Ectodermal cell (in vitro differentiated cells): ENCODE measurements around the gene MED13L.

ENCODE experiments used
- H3K27ac ChIP-seq: 2 replicates; pipeline ENCODE4 v1.7.0; 2013; ENCODE audit warnings: mild to moderate bottlenecking, low read depth, low read length; ENCODE audit not compliant: insufficient read depth, poor library complexity, severe bottlenecking
- H3K27me3 ChIP-seq: 2 replicates; pipeline ENCODE4 v1.7.0; 2013; ENCODE audit warnings: mild to moderate bottlenecking, low read length; ENCODE audit not compliant: insufficient read depth, control insufficient read depth, poor library complexity, severe bottlenecking
- H3K36me3 ChIP-seq: one replicate; pipeline ENCODE4 v1.7.0; 2013; ENCODE audit warnings: low read length; ENCODE audit not compliant: control insufficient read depth, insufficient read depth
- H3K4me1 ChIP-seq: one replicate; pipeline ENCODE4 v1.7.0; 2013; ENCODE audit warnings: low read length; ENCODE audit not compliant: control insufficient read depth, insufficient read depth
- H3K4me3 ChIP-seq: 2 replicates; pipeline ENCODE4 v1.7.0; 2013; ENCODE audit warnings: low read depth, low read length, control low read depth; ENCODE audit not compliant: insufficient read depth
- H3K9me3 ChIP-seq: 2 replicates; pipeline ENCODE4 v1.7.0; 2013; ENCODE audit warnings: mild to moderate bottlenecking, low read length, moderate library complexity; ENCODE audit not compliant: control insufficient read depth
- WGBS, 2 experiments: methylation state at CpG; one replicate each; pipeline ENCODE4 v1.1.7; 2013; ENCODE audit warnings: missing lambda C conversion rate in 2 of 2; 5-methylcytosine and 5-hydroxymethylcytosine counted together

Gene MED13L

DNA sequence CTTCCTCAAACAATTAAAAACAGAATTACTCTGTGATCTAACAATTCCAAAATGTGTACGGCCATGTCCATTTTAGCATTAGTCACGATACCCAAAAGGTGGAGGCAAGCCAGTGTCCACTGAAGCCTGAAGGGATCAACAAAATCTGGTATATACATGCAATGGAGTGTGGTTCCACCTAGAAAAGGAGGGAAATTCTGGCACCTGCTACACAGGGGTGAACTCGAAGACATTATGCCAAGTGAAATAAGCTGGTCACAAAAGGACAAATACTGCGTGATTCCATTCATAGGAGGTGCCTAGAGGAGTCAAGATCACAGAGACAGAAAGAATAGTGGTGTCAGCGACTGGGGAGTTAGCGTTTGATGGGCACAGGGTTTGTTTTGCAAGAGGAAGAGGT, 331.4 kb downstream of the MED13L start:
- no peaks in the 10 kb centered on the region for H3K9me3 ChIP-seq
- peaks cover 7% of the 10 kb centered on the region for H3K4me1 ChIP-seq
- no peaks in the 10 kb centered on the region for H3K36me3 ChIP-seq
- WGBS, 2 experiments, result 95 to 96% methylated on average over 6 of the region's 6 CpGs
- H3K4me3 ChIP-seq, result no peak overlapping the region
- H3K27ac ChIP-seq, result no peak overlapping the region
- H3K27me3 ChIP-seq, result no peaks in the 10 kb centered on the region

DNA sequence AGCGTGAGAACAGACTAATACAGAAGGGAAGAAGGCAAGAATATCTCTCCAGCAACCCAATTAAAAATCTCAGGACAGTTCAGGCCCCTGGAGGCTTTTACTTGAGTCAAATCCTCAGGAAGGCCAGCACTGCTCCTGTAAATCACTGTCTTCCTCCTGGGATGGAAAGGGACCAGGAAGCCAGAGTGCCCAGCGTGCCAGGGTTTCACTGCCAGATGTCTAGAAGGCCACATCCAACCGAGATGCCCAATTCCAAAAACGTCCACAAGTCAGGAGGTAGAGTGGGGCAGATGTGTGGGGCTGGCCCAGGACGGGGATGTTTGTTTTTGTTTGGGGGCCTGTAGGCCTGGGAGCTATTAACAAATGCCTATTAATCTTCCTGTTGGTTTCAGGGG, 332.0 kb downstream of the MED13L start:
- H3K27me3 ChIP-seq, result no peaks in the 10 kb centered on the region
- H3K4me1 ChIP-seq, result peaks cover 7% of the 10 kb centered on the region
- H3K27ac ChIP-seq, result no peak overlapping the region
- H3K36me3 ChIP-seq, result no peaks in the 10 kb centered on the region
- no peaks in the 10 kb centered on the region for H3K9me3 ChIP-seq
- no peak overlapping the region for H3K4me3 ChIP-seq
- 87 to 91% methylated on average over 5 of the region's 5 CpGs for WGBS, 2 experiments

DNA sequence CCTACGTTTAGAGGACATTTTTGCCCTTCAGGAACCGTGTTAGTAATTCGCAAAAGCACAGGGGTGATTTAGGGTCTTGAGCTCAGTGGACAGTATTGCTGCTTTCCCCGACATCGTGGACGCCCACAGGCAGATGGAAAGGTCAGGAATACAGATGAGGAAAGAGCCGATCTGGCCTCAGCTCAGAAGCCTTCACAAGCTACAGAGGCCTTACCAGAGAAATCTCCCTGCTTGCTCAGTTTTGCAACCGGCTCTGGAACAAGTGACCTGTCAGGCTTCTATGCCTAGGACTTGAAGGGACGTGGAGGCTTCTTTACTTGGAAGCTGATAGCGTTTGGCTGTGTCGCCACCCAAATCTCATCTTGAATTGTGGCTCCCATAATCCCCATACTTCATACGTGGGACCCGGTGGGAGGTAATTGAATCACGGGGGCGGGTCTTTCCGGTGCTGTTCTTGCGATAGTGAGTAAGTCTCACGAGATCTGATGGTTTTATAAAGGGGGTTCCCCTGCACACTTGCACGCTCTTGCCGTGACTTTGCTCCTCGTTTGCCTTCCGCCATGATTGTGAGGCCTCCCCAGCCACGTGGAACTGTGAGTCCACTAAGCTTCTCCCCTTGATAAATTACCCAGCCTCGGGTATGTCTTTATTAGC, 332.5 kb downstream of the MED13L start:
- H3K4me1 ChIP-seq, result peaks cover 7% of the 10 kb centered on the region
- H3K4me3 ChIP-seq, result no peak overlapping the region
- H3K9me3 ChIP-seq, result no peaks in the 10 kb centered on the region
- 90 to 91% methylated on average over 24 of the region's 24 CpGs for WGBS, 2 experiments
- no peaks in the 10 kb centered on the region for H3K27me3 ChIP-seq
- H3K27ac ChIP-seq, result no peak overlapping the region
- no peaks in the 10 kb centered on the region for H3K36me3 ChIP-seq

DNA sequence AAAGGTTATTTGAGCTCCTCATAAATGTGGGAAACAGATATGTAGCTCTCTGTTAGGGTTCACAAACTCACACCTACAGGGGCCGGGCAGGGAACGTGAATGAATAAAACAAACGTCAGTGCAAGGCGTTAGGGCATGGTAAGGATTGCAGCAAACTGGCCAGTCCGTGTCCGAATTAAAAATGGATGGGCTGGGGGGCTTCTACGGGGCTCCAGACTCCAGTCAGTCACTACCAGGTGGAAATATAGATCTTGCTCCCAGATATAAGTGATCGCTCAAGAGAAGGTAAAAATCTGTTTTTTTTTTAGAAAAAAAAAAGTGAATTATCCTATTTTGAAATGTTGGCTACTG, 333.1 kb downstream of the MED13L start:
- 92 to 94% methylated on average over 7 to 8 of the region's 8 CpGs for WGBS, 2 experiments
- Histone ChIP-seq H3K4me3 (no peak overlapping the region), H3K9me3 (no peaks in the 10 kb centered on the region), H3K27ac (no peak overlapping the region), H3K27me3 (no peaks in the 10 kb centered on the region), H3K4me1 (peaks cover 7% of the 10 kb centered on the region), H3K36me3 (no peaks in the 10 kb centered on the region)

DNA sequence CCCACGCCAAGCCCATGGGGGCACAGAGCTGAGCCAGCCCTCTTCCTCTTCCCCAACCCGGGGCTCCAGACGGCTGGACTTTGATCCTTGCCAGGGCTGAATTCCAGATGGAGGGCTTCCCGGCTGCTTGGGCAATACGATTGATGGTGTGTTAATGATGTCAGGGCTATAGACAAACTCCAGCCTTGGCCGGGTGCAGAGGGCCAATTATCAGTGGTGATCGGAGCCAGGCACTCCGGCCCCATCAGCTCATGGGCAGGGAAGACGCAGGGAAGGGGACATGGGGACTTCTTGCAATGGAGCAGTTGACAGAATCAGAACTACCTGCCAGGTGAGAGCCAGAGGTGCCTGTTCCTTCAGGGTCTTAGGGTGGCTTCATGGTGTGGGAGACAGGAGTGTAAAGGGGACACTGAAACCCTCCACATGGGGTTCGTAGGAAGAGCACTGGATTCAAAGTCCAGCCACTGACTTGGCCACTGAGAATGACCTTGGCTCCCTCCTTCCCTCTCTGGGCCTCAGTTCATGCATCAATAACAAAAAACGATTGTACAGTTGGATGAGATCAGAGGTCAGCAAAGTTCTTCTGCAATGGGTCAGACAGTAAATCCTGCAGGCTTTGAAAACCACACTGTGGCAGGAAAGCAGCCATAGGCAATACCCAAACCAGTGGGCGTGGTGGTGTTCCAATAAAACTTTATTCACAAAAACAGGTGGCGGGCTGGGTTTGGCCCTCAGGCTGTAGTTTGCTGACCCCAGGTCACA, 333.7 kb downstream of the MED13L start:
- Histone ChIP-seq H3K27me3 (no peaks in the 10 kb centered on the region), H3K4me3 (no peak overlapping the region)
- WGBS, 2 experiments, result 90 to 93% methylated on average over 13 of the region's 13 CpGs

DNA sequence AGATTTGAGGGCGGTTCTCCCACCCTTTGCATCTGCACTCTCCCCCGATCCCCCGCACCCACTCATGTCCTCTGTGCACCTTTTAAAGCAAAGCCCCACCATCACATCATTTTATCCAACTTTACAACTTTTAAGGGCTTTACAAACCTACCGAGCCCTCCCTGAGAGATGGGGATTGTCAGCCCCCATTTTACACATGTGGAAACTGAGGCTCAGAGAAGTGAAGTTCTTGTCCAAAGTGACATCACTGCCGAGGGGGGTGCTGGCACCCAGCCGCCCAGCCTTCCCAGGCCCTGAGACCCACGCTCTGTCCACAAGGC, 334.2 kb downstream of the MED13L start:
- Histone ChIP-seq H3K36me3 (no peaks in the 10 kb centered on the region), H3K4me1 (peaks cover 5% of the 10 kb centered on the region), H3K9me3 (no peaks in the 10 kb centered on the region), H3K4me3 (no peak overlapping the region), H3K27ac (no peak overlapping the region), H3K27me3 (no peaks in the 10 kb centered on the region)
- WGBS, 2 experiments, result 94 to 96% methylated on average over 7 of the region's 7 CpGs

More for the DNA sequence above, 333.7 kb downstream of the MED13L start:
- H3K36me3 ChIP-seq, result no peaks in the 10 kb centered on the region
- H3K4me1 ChIP-seq, result peaks cover 7% of the 10 kb centered on the region
- H3K9me3 ChIP-seq, result no peaks in the 10 kb centered on the region
- no peak overlapping the region for H3K27ac ChIP-seq

DNA sequence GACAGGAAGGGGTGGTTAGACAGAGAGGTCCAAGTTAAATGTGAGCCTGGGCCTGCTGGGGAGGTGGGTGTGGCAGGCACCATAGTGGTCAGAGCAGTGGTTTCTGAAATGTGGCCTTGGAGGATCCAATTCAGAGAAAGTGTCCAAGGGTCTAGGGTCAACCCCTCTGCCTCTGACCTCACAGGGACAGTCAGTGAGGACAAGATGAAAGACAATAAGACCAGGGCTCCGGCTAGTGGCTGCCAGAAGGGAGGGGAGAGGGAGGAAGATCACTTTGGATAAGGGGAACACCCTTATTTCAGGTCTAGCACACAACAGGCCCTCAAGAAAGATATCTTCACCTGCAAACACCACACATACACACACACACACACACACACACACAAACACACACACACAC, 335.1 kb downstream of the MED13L start:
- WGBS, 2 experiments, result 71% methylated on average over 1 of the region's 1 CpG; no CpG with 5 or more reads in 1 of the 2 experiments
- Histone ChIP-seq H3K4me3 (no peak overlapping the region), H3K27me3 (no peaks in the 10 kb centered on the region), H3K4me1 (no peaks in the 10 kb centered on the region), H3K36me3 (no peaks in the 10 kb centered on the region), H3K27ac (no peak overlapping the region), H3K9me3 (no peaks in the 10 kb centered on the region)

DNA sequence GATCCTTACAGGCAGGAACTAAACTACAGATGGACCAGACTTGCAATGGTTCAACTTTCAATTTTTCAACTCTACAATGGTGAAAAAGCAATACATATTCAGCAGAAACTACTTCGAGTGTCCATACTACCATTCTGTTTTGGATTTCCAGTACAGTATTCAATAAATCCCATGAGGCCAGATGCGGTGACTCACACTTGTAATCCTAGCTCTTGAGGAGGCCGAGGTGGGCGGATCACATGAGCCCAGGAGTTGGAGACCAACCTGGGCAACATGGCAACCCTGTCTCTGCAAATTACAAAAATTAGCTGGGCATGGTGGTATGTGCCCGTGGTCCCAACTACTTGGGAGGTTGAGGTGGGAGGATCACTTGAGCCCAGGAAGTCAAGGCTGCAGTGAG, 336.1 kb downstream of the MED13L start:
- Histone ChIP-seq H3K36me3 (no peaks in the 10 kb centered on the region), H3K27me3 (no peaks in the 10 kb centered on the region), H3K9me3 (no peaks in the 10 kb centered on the region), H3K4me1 (no peaks in the 10 kb centered on the region), H3K27ac (no peak overlapping the region), H3K4me3 (no peak overlapping the region)
- WGBS, 2 experiments, result 92 to 95% methylated on average over 5 of the region's 5 CpGs

DNA sequence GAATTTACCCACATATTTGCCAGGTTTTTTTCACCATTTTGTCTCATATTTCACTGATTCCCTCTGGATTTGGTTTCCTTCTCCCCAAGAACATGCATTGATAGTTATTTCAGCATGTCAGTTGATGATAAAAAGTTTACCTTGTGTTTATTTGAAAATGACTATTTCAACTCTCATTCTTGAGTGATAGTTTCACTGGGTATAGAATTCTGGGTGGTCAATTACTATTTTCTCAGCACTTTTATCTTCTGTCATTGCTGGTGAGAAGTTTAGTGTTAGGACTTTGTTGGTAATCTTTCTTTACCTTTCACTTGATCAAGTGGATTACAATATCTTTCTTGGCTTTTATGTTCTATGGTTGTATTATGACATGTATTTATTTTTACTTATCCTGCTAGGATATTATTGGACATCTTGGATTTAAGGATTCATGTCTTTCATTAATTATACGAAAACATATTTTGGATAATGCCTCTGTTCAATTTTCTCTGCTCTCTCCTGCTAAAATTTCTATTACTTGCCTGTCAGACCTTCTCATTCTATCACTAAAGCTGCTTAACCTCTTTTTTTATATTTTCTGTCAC, 338.6 kb downstream of the MED13L start:
- H3K4me3 ChIP-seq, result no peak overlapping the region
- H3K27ac ChIP-seq, result no peak overlapping the region
- no peaks in the 10 kb centered on the region for H3K36me3 ChIP-seq
- no peaks in the 10 kb centered on the region for H3K4me1 ChIP-seq
- H3K9me3 ChIP-seq, result no peaks in the 10 kb centered on the region
- WGBS, 2 experiments, result 96 to 100% methylated on average over 1 of the region's 1 CpG
- no peaks in the 10 kb centered on the region for H3K27me3 ChIP-seq

DNA sequence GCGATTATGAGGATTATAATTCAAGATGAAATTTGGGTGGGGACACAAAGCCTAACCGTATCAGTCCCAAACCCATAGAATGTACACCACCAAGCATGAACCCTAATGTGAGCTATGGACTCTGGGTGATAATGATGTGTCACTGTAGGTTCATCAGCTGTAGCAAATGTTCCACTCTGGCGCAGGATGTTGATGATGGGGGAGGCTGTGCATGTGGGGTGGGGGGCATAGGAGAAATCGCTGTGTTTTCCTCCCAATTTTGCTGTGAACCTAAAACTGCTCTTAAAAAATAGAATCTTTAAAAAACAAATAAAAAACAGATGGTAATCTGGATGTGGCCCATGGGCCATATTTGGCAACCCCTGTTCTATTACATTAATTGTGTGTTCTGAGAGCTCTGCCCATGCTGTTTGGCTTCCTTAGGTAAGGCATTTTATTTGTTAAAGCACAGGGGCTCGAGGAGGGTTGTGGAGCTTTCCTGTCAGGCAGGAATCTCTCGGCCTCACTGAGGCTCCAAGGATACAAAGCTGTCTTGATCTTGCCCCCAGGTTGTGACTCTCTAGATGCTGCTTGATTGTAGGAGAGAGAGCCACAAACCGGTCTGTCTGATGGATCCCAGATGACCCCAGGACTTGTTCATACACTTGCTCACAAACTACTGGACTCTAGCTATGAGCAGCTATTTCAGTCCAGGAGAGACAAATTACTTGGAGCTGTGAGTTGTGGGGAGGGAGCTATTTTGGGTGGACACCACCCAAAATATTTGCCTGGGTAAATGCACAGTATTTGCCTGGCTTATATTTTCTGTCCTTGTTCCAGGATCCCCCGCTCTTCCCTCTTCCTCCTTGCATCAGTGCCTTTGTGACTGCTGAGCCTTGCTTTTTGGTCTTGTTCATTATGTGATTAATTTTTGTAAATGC, 340.2 kb downstream of the MED13L start:
- H3K36me3 ChIP-seq, result no peaks in the 10 kb centered on the region
- WGBS, 2 experiments, result 62 to 68% methylated on average over 6 to 8 of the region's 8 CpGs
- H3K27ac ChIP-seq, result no peak overlapping the region
- no peaks in the 10 kb centered on the region for H3K9me3 ChIP-seq
- no peaks in the 10 kb centered on the region for H3K27me3 ChIP-seq
- H3K4me3 ChIP-seq, result no peak overlapping the region
- H3K4me1 ChIP-seq, result no peaks in the 10 kb centered on the region
